Chondrocyte (in vitro differentiated cells): ENCODE measurements around the gene UBE2B. TPM values are rescaled to one million over a fixed set of nuclear protein-coding genes. Genes with fewer than 3 reads are reported as not detected.

Experiments used
- DNase-seq: peaks from one replicate; pipeline ENCODE4 v3.0.0; 2021; ENCODE audit warnings: mixed read lengths, low spot score
- H3K27ac Mint-ChIP-seq: one replicate; pipeline ENCODE4 v1.8.0; 2021; ENCODE audit warnings: mild to moderate bottlenecking, moderate library complexity, mixed read lengths; ENCODE audit not compliant: unreplicated experiment
- H3K27me3 Mint-ChIP-seq: 2 replicates; pipeline ENCODE4 v1.8.0; 2021; ENCODE audit warnings: low read depth, mixed read lengths
- H3K36me3 Mint-ChIP-seq: 2 replicates; pipeline ENCODE4 v1.8.0; 2021; ENCODE audit warnings: low read depth, mixed read lengths
- H3K4me1 Mint-ChIP-seq: 2 replicates; pipeline ENCODE4 v1.8.0; 2021; ENCODE audit warnings: low read depth, mild to moderate bottlenecking, mixed read lengths
- H3K4me3 Mint-ChIP-seq: one replicate; pipeline ENCODE4 v1.8.0; 2021; ENCODE audit warnings: mild to moderate bottlenecking, moderate library complexity, mixed read lengths; ENCODE audit not compliant: unreplicated experiment
- H3K9me3 Mint-ChIP-seq: 2 replicates; pipeline ENCODE4 v1.8.0; 2021; ENCODE audit warnings: low read depth, mixed read lengths
- CTCF ChIP-seq: fragments of 200-600 bp; sonication (generic); IDR thresholded peaks from 2 replicates; pipeline ENCODE4 v1.5.0; 2021; ENCODE audit warnings: antibody characterized with exemption, mild to moderate bottlenecking, moderate library complexity
- total RNA-seq: library from RNA; stranded (reverse); gene quantifications from 3 replicates; pipeline ENCODE4 v1.2.1, GENCODE V29; 2021

The UBE2B gene
- total RNA-seq, 1 donor from 2014 or later: 93.8 TPM

GRCh38 chr5:134430001-134430569, 58.7 kb downstream of the UBE2B start:
- no peaks in the 10 kb centered on the region for H3K36me3 Mint-ChIP-seq
- H3K4me3 Mint-ChIP-seq: no peak overlapping the region
- DNase-seq: no peak
- TF ChIP-seq CTCF: no peak
- no peak overlapping the region for H3K27ac Mint-ChIP-seq
- peaks cover 3% of the 10 kb centered on the region for H3K4me1 Mint-ChIP-seq
- peaks cover 15% of the 10 kb centered on the region for H3K27me3 Mint-ChIP-seq
- no peaks in the 10 kb centered on the region for H3K9me3 Mint-ChIP-seq

DNA sequence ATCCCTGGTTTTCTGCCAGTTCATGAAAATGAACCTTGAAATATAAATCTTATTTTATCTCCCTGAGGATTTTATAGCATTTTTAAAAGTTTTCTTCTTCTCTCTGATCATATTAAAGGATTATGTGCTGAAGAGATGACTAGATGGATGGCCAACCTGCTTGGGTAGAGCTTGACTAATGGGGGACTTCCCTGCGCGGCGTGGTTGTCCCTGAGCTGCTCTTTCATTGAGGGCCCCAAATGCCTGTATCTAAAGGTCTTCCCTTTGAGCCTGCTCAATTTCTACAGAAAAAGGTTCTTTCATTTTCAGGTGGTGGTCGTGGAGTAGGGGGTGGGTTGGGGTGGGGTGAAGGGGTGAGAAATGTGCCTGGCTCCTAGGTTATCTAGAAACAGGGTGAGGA, 60.8 kb downstream of the UBE2B start:
- no peak overlapping the region for H3K4me3 Mint-ChIP-seq
- peaks cover 15% of the 10 kb centered on the region for H3K27me3 Mint-ChIP-seq
- H3K36me3 Mint-ChIP-seq: no peaks in the 10 kb centered on the region
- H3K9me3 Mint-ChIP-seq: no peaks in the 10 kb centered on the region
- TF ChIP-seq CTCF: no peak
- no peak for DNase-seq
- H3K27ac Mint-ChIP-seq: no peak overlapping the region
- H3K4me1 Mint-ChIP-seq: peaks cover 18% of the 10 kb centered on the region

DNA sequence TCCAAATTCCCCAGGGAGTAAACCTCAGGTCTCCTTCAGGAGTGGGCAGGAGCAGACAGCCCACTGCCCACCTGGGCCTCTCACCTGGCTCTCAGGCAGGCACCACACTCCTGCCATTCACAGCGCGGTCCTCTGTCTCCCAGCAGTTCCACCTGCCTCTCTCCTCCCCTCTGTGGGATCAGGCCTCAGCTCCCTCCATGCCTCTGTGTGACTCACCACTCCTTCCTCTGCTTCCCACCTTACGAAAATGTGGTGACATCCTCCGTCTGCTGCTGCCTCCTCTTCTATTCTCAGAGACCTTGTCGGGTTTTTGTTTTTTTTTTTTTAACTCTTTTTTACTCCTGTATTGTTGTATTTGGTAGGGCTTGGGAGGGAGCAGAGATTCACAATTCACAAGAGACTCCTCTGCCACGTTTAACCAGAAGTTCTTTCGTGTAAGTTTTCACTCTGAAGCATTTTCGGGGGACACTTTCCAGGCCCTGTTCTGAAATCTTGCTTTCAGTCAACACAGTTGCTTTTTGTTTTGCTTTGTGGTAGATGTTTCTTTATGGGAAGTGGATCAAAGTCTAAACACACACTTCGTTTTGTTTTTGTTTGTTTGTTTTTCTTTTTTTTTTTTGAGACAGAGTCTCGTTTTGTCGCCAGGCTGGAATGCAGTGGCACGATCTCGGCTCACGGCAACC, 61.4 kb downstream of the UBE2B start:
- H3K27ac Mint-ChIP-seq: no peak overlapping the region
- peaks cover 16% of the 10 kb centered on the region for H3K4me1 Mint-ChIP-seq

GRCh38 chr5:134435560-134435959, 64.2 kb downstream of the UBE2B start:
- Mint-ChIP-seq H3K4me1 (peaks cover 32% of the 10 kb centered on the region), H3K4me3 (no peak overlapping the region)
- TF ChIP-seq CTCF: no peak

More for the DNA sequence above, 61.4 kb downstream of the UBE2B start:
- Mint-ChIP-seq H3K9me3 (no peaks in the 10 kb centered on the region), H3K4me3 (no peak overlapping the region), H3K36me3 (no peaks in the 10 kb centered on the region), H3K27me3 (peaks cover 15% of the 10 kb centered on the region)
- DNase-seq: no peak
- TF ChIP-seq CTCF: no peak

GRCh38 chr5:134436523-134437339, 65.4 kb downstream of the UBE2B start:
- no peak for DNase-seq
- no peaks in the 10 kb centered on the region for H3K9me3 Mint-ChIP-seq
- H3K27me3 Mint-ChIP-seq: peaks cover 3% of the 10 kb centered on the region
- H3K27ac Mint-ChIP-seq: peak overlapping the region; percentile 92
- H3K4me1 Mint-ChIP-seq: peaks cover 32% of the 10 kb centered on the region
- no peak for TF ChIP-seq CTCF
- no peaks in the 10 kb centered on the region for H3K36me3 Mint-ChIP-seq
- H3K4me3 Mint-ChIP-seq: peak overlapping the region; percentile 19

More at GRCh38 chr5:134435560-134435959, 64.2 kb downstream of the UBE2B start:
- no peaks in the 10 kb centered on the region for H3K9me3 Mint-ChIP-seq
- peaks cover 3% of the 10 kb centered on the region for H3K27me3 Mint-ChIP-seq
- DNase-seq: no peak
- H3K27ac Mint-ChIP-seq: no peak overlapping the region
- H3K36me3 Mint-ChIP-seq: no peaks in the 10 kb centered on the region
